ENCODE results near the gene TRPV6.

- no peak for TF ChIP-seq EZH2 (IDR thresholded peaks at IDR 0.05; ENCODE audit: low read depth, unreplicated experiment)
- TF ChIP-seq CTCF (conservative IDR thresholded peaks at IDR 0.05; ENCODE audit: low read depth in 2 of 2): no peak
- TF ChIP-seq REST (IDR thresholded peaks at IDR 0.05; ENCODE audit: unreplicated experiment): no peak
- no peak for TF ChIP-seq CREB1 (CRISPR knock-in tag; IDR thresholded peaks at IDR 0.05; ENCODE audit: low read depth)
- TF ChIP-seq EZH2phosphoT487 (IDR thresholded peaks at IDR 0.05; ENCODE audit: unreplicated experiment): no peak
- no peak for TF ChIP-seq POLR2AphosphoS5 (IDR thresholded peaks at IDR 0.05; ENCODE audit: low read depth)
- TF ChIP-seq JUNB (IDR thresholded peaks at IDR 0.05; ENCODE audit: unreplicated experiment): no peak
- no peak for TF ChIP-seq ZNF331 (CRISPR knock-in tag; IDR thresholded peaks at IDR 0.05; ENCODE audit: low read depth)
- TF ChIP-seq STAT1 (IDR thresholded peaks at IDR 0.05; ENCODE audit: unreplicated experiment): no peak
- TF ChIP-seq ETS1 (IDR thresholded peaks at IDR 0.05): no peak
- no peak for TF ChIP-seq ZNF114 (CRISPR knock-in tag; IDR thresholded peaks at IDR 0.05)
- no peak for TF ChIP-seq NANOG (IDR thresholded peaks at IDR 0.05; ENCODE audit: borderline replicate concordance)
Observed at GRCh38 chr7:142908290-142908689, 22.7 kb upstream of the TRPV6 start.

Data from GM23338 (cell line).